Astrocyte of the hippocampus (primary cell): ENCODE data around the gene MCM3AP.

ENCODE experiments used
- DNase-seq: peaks from one replicate; pipeline ENCODE4 v3.0.0; 2011; ENCODE audit warnings: low read depth, low spot score

The MCM3AP gene

GRCh38 chr21:46285206-46285661 lies at the start of gene MCM3AP:
TSS of gene MCM3AP (minus strand) at chr21:46285611. CDS start at chr21:46285286, 325 bp downstream.
- no peak for DNase-seq

GRCh38 chr21:46334351-46335140 lies 49.1 kb upstream of the MCM3AP start:
- no peak for DNase-seq

GRCh38 chr21:46329796-46330195 lies 44.4 kb upstream of the MCM3AP start:
- no peak for DNase-seq

GRCh38 chr21:46328151-46328550 lies 42.7 kb upstream of the MCM3AP start:
- no peak for DNase-seq

- DNase-seq, result no peak
These were observed 42.3 kb upstream of the MCM3AP start for GRCh38 chr21:46327711-46328110.

GRCh38 chr21:46326110-46326703 lies 40.8 kb upstream of the MCM3AP start:
- DNase-seq, result no peak

- DNase-seq, result peak; percentile 79
These were observed 39.9 kb upstream of the MCM3AP start for GRCh38 chr21:46325073-46325912.

- peak; percentile 94 for DNase-seq
These were observed 39.1 kb upstream of the MCM3AP start for GRCh38 chr21:46324390-46325072.

GRCh38 chr21:46323710-46324389 lies 38.4 kb upstream of the MCM3AP start, which contains the start of the genes C21orf58 and PCNT:
TSS of gene C21orf58 (minus strand) at chr21:46323870. CDS start at chr21:46322738, 1,132 bp downstream.
TSS of gene PCNT (plus strand) at chr21:46324156. CDS start at chr21:46324229, 73 bp downstream.
- peak; percentile 100 for DNase-seq

GRCh38 chr21:46323227-46323709 lies 37.9 kb upstream of the MCM3AP start:
- DNase-seq, result peak; percentile 34

- peak; percentile 71 for DNase-seq
These were observed 37.2 kb upstream of the MCM3AP start for GRCh38 chr21:46322351-46323226.

- no peak for DNase-seq
These were observed 35.0 kb upstream of the MCM3AP start for GRCh38 chr21:46320331-46320801.

GRCh38 chr21:46319186-46319585 lies 33.8 kb upstream of the MCM3AP start:
- no peak for DNase-seq

GRCh38 chr21:46318464-46318845 lies 33.0 kb upstream of the MCM3AP start:
- DNase-seq, result no peak

- DNase-seq, result no peak
These were observed 32.5 kb upstream of the MCM3AP start for GRCh38 chr21:46317710-46318463.

- no peak for DNase-seq
These were observed 31.4 kb upstream of the MCM3AP start for GRCh38 chr21:46316708-46317324.

- DNase-seq, result no peak
These were observed 29.1 kb upstream of the MCM3AP start for GRCh38 chr21:46314441-46315020.

- no peak for DNase-seq
These were observed 27.5 kb upstream of the MCM3AP start for GRCh38 chr21:46312949-46313348.
